SH-SY5Y (cell line): ENCODE results near the gene SH3TC1.

Source experiments
- GATA2 ChIP-seq: IDR thresholded peaks from 2 replicates; pipeline ENCODE4 v1.6.1; 2011; ENCODE audit warnings: mild to moderate bottlenecking, low read depth, low read length
- GATA3 ChIP-seq: IDR thresholded peaks from 2 replicates; pipeline ENCODE4 v1.6.1; 2011; ENCODE audit warnings: low read depth, mild to moderate bottlenecking, low read length, moderate library complexity

DNA sequence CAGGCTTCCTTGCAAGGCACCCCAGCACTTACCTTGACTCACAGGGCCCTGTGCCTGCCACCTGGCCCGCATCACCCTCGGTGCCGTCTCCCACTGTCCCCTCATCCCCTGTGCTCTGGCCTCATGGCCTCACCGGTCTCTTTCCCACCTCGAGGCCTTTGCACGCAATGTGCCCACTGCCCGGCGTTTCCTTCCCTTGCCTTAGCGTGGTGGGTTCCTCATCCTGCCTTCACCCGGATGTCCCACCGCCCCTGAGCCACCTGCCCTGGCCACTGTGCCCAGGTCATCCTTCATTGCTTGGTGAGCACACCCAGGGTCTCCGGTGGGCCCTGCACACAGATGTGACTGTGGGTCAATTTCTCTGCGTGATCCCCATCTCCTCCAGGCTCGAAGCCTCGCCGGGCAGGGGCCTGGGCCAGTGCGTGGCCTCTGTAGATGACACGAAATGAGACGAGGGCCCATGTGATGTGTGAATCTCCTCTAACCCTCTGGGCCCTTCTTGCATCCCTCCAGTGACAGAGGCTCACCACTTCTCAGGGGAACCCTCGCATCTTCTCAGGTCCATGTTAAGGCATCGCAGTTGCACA is 75.1 kb downstream of the SH3TC1 start:
- TF ChIP-seq GATA2 (no peak), GATA3 (no peak)
